Endothelial cell (in vitro differentiated cells): Measurements from ENCODE around the gene POLE4. TPM values are rescaled to one million over a fixed set of nuclear protein-coding genes. Genes with fewer than 3 reads are reported as not detected.

ENCODE experiments used
- DNase-seq: peaks from one replicate; pipeline ENCODE4 v3.0.0; 2021; ENCODE audit warnings: low spot score
- H3K27ac Mint-ChIP-seq: one replicate; pipeline ENCODE4 v1.8.0; 2021; ENCODE audit warnings: mixed read lengths, inconsistent platforms; ENCODE audit not compliant: unreplicated experiment
- H3K27me3 Mint-ChIP-seq: one replicate; pipeline ENCODE4 v1.8.0; 2021; ENCODE audit warnings: mild to moderate bottlenecking, moderate library complexity, mixed read lengths, inconsistent platforms; ENCODE audit not compliant: unreplicated experiment
- H3K36me3 Mint-ChIP-seq: one replicate; pipeline ENCODE4 v1.8.0; 2021; ENCODE audit warnings: mild to moderate bottlenecking, low read depth, mixed read lengths, inconsistent platforms; ENCODE audit not compliant: unreplicated experiment
- H3K4me1 Mint-ChIP-seq: one replicate; pipeline ENCODE4 v1.8.0; 2021; ENCODE audit warnings: mild to moderate bottlenecking, mixed read lengths, inconsistent platforms; ENCODE audit not compliant: unreplicated experiment
- H3K4me3 Mint-ChIP-seq: one replicate; pipeline ENCODE4 v1.8.0; 2021; ENCODE audit warnings: mild to moderate bottlenecking, mixed read lengths, inconsistent platforms; ENCODE audit not compliant: unreplicated experiment
- H3K9me3 Mint-ChIP-seq: one replicate; pipeline ENCODE4 v1.8.0; 2021; ENCODE audit warnings: mixed read lengths, inconsistent platforms; ENCODE audit not compliant: unreplicated experiment
- total RNA-seq: library from RNA; stranded (reverse); fragmentation: NEBNext Ultra II Directional; extraction: Animal tissue kit (Norgen Biotek cat#: 25700); gene quantifications from one replicate; pipeline ENCODE4 v1.2.1, GENCODE V29; 2021; ENCODE audit not compliant: unreplicated experiment
- TF ChIP-seq, protein P1 (sequence below): fragments of 200-600 bp; sonication (generic); IDR thresholded peaks from one replicate; pipeline ENCODE4 v1.5.0; 2021; ENCODE audit warnings: antibody characterized with exemption; ENCODE audit not compliant: unreplicated experiment

Gene POLE4
- total RNA-seq, 1 donor from 2014 or later, result 23.2 TPM

DNA sequence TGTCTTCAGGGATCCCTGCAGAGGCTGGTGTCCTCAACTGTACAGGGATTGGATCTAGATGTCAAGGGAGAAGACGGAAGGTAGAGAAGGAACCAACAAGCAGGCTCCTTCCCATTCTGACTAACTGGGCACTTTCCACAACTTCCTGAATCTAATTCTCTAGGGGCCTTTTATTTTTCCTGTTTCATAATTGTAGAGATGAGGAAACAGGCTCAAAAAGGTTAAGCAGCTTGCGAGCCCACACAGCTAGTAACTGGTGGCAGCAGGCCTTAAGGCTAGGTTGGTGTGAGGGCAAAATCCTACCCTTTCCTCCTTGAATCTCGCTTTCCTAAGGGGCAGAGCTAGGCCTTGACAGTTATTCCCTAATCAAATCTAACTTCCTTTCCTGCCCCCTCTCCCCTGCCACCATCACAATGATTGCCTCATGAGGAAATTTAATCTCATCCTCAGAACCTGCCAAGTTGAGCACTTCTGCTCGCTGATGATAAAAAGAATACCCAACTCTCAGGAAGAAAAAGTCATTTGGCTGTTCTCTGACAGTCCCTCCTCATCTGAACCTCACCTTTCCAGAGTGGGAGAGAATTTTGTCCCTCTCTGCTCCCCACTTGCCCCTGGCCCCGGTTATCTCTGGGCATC is 35.7 kb upstream of the POLE4 start:
- TF ChIP-seq, protein P1, sequence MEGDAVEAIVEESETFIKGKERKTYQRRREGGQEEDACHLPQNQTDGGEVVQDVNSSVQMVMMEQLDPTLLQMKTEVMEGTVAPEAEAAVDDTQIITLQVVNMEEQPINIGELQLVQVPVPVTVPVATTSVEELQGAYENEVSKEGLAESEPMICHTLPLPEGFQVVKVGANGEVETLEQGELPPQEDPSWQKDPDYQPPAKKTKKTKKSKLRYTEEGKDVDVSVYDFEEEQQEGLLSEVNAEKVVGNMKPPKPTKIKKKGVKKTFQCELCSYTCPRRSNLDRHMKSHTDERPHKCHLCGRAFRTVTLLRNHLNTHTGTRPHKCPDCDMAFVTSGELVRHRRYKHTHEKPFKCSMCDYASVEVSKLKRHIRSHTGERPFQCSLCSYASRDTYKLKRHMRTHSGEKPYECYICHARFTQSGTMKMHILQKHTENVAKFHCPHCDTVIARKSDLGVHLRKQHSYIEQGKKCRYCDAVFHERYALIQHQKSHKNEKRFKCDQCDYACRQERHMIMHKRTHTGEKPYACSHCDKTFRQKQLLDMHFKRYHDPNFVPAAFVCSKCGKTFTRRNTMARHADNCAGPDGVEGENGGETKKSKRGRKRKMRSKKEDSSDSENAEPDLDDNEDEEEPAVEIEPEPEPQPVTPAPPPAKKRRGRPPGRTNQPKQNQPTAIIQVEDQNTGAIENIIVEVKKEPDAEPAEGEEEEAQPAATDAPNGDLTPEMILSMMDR, result no peak

DNA sequence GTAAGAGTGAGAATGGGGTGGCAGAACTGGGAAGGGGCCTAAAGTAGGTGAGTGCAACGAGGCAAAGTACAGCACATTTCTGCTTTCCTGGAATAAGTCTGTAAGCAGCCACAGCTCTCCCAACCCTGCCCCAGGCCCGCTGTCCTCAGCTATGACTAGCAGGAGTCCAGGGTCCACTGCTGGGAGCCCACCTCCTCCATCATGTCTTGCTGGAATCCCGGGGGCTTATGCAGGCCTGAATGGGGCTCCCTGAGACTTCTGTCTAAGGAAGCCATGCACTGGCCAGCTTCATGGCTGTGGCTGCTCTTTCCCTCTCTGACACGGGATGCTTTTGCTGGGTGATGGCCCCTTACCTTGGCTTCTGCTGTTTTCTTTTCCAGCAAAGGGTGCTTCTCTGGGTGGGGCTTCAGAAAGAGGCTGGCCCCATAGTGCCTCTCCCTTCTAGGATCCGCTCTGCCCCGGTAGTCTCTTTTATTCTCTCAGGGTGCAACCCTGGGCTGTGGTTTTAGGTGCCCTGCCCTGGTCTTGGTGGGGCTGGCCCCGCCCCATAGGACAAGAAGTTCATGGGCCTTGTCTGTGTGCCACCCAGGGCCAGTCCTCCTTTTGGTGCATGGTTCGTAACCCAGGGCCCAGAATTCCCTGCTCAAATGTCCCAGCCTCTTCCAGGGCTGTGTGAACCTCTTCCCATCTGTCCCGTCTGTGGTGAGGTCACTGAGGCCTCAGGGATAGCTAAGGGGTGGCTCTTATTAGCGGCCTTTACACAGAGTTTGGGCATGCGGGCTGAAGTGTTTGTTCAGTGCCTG is 33.8 kb upstream of the POLE4 start:
- no peak for DNase-seq

More for the DNA sequence above, 35.7 kb upstream of the POLE4 start:
- peaks cover 8% of the 10 kb centered on the region for H3K4me1 Mint-ChIP-seq
- no peaks in the 10 kb centered on the region for H3K9me3 Mint-ChIP-seq
- no peak overlapping the region for H3K27ac Mint-ChIP-seq
- peaks cover 1% of the 10 kb centered on the region for H3K27me3 Mint-ChIP-seq
- no peak overlapping the region for H3K4me3 Mint-ChIP-seq
- no peak for DNase-seq
- no peaks in the 10 kb centered on the region for H3K36me3 Mint-ChIP-seq

DNA sequence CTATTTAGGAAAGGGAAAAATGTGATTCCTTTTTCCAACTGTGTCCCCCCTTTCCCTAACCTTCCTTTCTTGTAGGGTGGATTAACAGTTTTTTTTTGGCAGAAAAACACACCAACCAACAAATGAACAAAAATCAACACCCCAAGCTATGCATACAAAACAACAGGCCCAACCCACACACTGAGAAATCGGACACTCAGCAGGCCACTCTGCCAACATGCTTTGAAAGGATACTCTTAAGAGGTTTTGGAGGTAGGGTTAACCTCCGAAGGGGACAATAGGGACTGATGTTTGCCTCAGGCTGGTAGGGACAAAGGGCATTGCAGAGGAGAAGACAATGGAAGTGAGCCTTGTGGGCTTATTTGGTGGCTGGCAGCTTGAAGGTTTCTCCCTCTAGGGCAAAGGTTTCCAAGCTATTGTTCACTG is 33.1 kb upstream of the POLE4 start:
- Mint-ChIP-seq H3K4me3 (no peak overlapping the region), H3K27me3 (peaks cover 1% of the 10 kb centered on the region), H3K4me1 (peaks cover 8% of the 10 kb centered on the region), H3K36me3 (no peaks in the 10 kb centered on the region), H3K9me3 (no peaks in the 10 kb centered on the region), H3K27ac (no peak overlapping the region)
- TF ChIP-seq, protein P1, result no peak
- no peak for DNase-seq

More for the DNA sequence above, 33.8 kb upstream of the POLE4 start:
- H3K9me3 Mint-ChIP-seq, result no peaks in the 10 kb centered on the region
- no peak overlapping the region for H3K27ac Mint-ChIP-seq
- H3K36me3 Mint-ChIP-seq, result no peaks in the 10 kb centered on the region
- H3K4me3 Mint-ChIP-seq, result no peak overlapping the region
- H3K27me3 Mint-ChIP-seq, result peaks cover 1% of the 10 kb centered on the region
- H3K4me1 Mint-ChIP-seq, result peaks cover 8% of the 10 kb centered on the region
- TF ChIP-seq, protein P1, result no peak

DNA sequence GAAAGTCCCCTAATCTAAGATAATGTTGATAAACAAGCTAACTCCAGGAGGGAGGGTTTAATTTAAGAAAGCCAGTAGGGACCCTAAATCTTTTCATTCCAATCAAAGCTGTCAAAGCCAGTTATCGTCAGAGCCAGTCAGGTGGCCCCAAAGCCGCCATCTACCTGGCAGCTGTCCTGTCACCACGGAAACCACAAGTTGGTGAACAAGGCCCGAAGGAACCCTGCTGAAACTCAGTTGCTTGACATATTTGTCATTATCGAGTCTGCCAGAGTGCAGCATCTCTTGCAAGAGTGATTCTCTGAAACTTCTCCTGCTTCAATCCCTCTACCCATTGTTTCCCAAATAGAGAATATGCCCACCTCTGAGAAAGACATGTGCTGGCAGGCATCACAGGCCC is 30.8 kb upstream of the POLE4 start:
- Mint-ChIP-seq H3K27me3 (no peaks in the 10 kb centered on the region), H3K36me3 (no peaks in the 10 kb centered on the region), H3K9me3 (no peaks in the 10 kb centered on the region), H3K4me3 (no peak overlapping the region), H3K27ac (no peak overlapping the region), H3K4me1 (peaks cover 6% of the 10 kb centered on the region)
- DNase-seq, result no peak
- TF ChIP-seq, protein P1, result no peak
